ENCODE data around the gene MPZL2. TPM values are rescaled to one million over a fixed set of nuclear protein-coding genes. Genes with fewer than 3 reads are reported as not detected.

The MPZL2 gene
- total RNA-seq, 1 donor from 2014 or later = 0.95 TPM

DNA sequence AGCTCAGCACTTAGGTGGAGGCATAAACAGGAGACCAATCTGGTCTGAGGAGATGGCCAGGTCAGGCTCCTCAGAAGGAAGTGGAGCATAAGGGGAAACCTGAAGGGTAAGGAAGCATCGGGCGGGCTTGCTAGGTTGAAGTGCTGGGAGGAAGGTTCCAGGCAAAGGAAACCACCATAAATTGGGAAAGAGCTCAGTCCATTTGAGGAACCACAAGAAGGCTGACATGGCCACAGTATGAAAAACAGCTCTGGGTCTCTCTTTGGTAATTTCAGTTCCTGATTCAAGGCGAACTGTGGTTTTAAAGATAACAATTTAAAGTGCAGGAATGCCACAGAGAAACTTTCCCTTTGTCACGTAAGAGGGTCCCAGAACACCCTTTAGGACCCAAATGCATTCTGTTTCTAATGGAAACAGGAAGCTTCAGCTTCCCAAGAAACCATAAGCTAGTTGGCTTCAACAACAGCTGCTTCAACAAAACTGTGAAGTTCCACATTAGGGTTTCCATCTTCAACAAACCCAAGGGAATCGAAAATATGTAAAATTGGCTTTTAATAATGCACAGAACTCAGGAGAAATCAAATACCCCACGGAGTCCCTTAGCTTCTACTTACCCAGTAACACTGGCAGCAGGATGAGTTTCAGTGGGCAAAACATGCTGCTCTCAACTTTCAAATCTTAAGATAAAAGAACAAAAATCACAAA lies 49.7 kb downstream of the MPZL2 start:
- Mint-ChIP-seq H3K27me3 (ENCODE audit: low read depth, unreplicated experiment) (peaks cover 22% of the 10 kb centered on the region), H3K4me1 (ENCODE audit: low read depth, unreplicated experiment) (peaks cover 3% of the 10 kb centered on the region), H3K4me3 (ENCODE audit: unreplicated experiment) (no peak overlapping the region), H3K36me3 (ENCODE audit: low read depth, unreplicated experiment) (no peaks in the 10 kb centered on the region), H3K27ac (ENCODE audit: unreplicated experiment) (no peak overlapping the region), H3K9me3 (ENCODE audit: unreplicated experiment) (no peaks in the 10 kb centered on the region)
- Histone ChIP-seq H3K79me2 (ENCODE audit: insufficient read depth, low read length) (no peaks in the 10 kb centered on the region), H3K27me3 (ENCODE audit: insufficient read depth, low read length) (peaks cover 38% of the 10 kb centered on the region), H3K4me2 (ENCODE audit: low read length) (no peak overlapping the region), H3K9ac (ENCODE audit: low read length) (no peak overlapping the region), H3K4me1 (ENCODE audit: insufficient read depth, low read length) (no peaks in the 10 kb centered on the region), H3K9me3 (ENCODE audit: insufficient read depth, low read depth, low read length) (no peaks in the 10 kb centered on the region), H2AFZ (ENCODE audit: low read depth, low read length) (no peak overlapping the region), H3K27ac (ENCODE audit: low read depth, low read length) (no peak overlapping the region), H4K20me1 (ENCODE audit: insufficient read depth, low read length) (no peaks in the 10 kb centered on the region), H3K4me3 (ENCODE audit: insufficient read depth, low read depth, low read length) (no peak overlapping the region), H3K36me3 (ENCODE audit: insufficient read depth, low read length) (no peaks in the 10 kb centered on the region)
- DNase-seq (ENCODE audit: low read depth) (no peak), FAIRE-seq (no peak)
- TF ChIP-seq, protein P1, sequence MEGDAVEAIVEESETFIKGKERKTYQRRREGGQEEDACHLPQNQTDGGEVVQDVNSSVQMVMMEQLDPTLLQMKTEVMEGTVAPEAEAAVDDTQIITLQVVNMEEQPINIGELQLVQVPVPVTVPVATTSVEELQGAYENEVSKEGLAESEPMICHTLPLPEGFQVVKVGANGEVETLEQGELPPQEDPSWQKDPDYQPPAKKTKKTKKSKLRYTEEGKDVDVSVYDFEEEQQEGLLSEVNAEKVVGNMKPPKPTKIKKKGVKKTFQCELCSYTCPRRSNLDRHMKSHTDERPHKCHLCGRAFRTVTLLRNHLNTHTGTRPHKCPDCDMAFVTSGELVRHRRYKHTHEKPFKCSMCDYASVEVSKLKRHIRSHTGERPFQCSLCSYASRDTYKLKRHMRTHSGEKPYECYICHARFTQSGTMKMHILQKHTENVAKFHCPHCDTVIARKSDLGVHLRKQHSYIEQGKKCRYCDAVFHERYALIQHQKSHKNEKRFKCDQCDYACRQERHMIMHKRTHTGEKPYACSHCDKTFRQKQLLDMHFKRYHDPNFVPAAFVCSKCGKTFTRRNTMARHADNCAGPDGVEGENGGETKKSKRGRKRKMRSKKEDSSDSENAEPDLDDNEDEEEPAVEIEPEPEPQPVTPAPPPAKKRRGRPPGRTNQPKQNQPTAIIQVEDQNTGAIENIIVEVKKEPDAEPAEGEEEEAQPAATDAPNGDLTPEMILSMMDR (IDR thresholded peaks at IDR 0.05; ENCODE audit: insufficient read depth, low read depth, low read length) = no peak
- no peak for TF ChIP-seq EZH2 (IDR thresholded peaks at IDR 0.05; ENCODE audit: insufficient read depth, low read length)

- Mint-ChIP-seq H3K4me1 (ENCODE audit: low read depth, unreplicated experiment) (peaks cover 3% of the 10 kb centered on the region), H3K27ac (ENCODE audit: unreplicated experiment) (no peak overlapping the region), H3K9me3 (ENCODE audit: unreplicated experiment) (no peaks in the 10 kb centered on the region), H3K4me3 (ENCODE audit: unreplicated experiment) (no peak overlapping the region), H3K27me3 (ENCODE audit: low read depth, unreplicated experiment) (peaks cover 22% of the 10 kb centered on the region), H3K36me3 (ENCODE audit: low read depth, unreplicated experiment) (no peaks in the 10 kb centered on the region)
- Histone ChIP-seq H2AFZ (ENCODE audit: low read depth, low read length) (no peak overlapping the region), H3K4me1 (ENCODE audit: insufficient read depth, low read length) (no peaks in the 10 kb centered on the region), H3K9ac (ENCODE audit: low read length) (no peak overlapping the region), H4K20me1 (ENCODE audit: insufficient read depth, low read length) (no peaks in the 10 kb centered on the region), H3K9me3 (ENCODE audit: insufficient read depth, low read depth, low read length) (no peaks in the 10 kb centered on the region), H3K36me3 (ENCODE audit: insufficient read depth, low read length) (no peaks in the 10 kb centered on the region), H3K4me3 (ENCODE audit: insufficient read depth, low read depth, low read length) (no peak overlapping the region), H3K79me2 (ENCODE audit: insufficient read depth, low read length) (no peaks in the 10 kb centered on the region), H3K27me3 (ENCODE audit: insufficient read depth, low read length) (peaks cover 42% of the 10 kb centered on the region), H3K4me2 (ENCODE audit: low read length) (no peak overlapping the region), H3K27ac (ENCODE audit: low read depth, low read length) (no peak overlapping the region)
- FAIRE-seq (no peak), DNase-seq (ENCODE audit: low read depth) (no peak)
- TF ChIP-seq EZH2 (IDR thresholded peaks at IDR 0.05; ENCODE audit: insufficient read depth, low read length) = no peak
- TF ChIP-seq, protein P1 (IDR thresholded peaks at IDR 0.05; ENCODE audit: insufficient read depth, low read depth, low read length) = no peak
These were observed 50.3 kb downstream of the MPZL2 start for GRCh38 chr11:118213781-118214180.

- Mint-ChIP-seq H3K27me3 (ENCODE audit: low read depth, unreplicated experiment) (peaks cover 21% of the 10 kb centered on the region), H3K9me3 (ENCODE audit: unreplicated experiment) (no peaks in the 10 kb centered on the region), H3K4me1 (ENCODE audit: low read depth, unreplicated experiment) (peaks cover 3% of the 10 kb centered on the region), H3K4me3 (ENCODE audit: unreplicated experiment) (no peak overlapping the region), H3K27ac (ENCODE audit: unreplicated experiment) (no peak overlapping the region), H3K36me3 (ENCODE audit: low read depth, unreplicated experiment) (no peaks in the 10 kb centered on the region)
- Histone ChIP-seq H3K27me3 (ENCODE audit: insufficient read depth, low read length) (peaks cover 42% of the 10 kb centered on the region), H3K4me1 (ENCODE audit: insufficient read depth, low read length) (no peaks in the 10 kb centered on the region), H3K4me3 (ENCODE audit: insufficient read depth, low read depth, low read length) (no peak overlapping the region), H3K27ac (ENCODE audit: low read depth, low read length) (no peak overlapping the region), H3K9me3 (ENCODE audit: insufficient read depth, low read depth, low read length) (no peaks in the 10 kb centered on the region), H4K20me1 (ENCODE audit: insufficient read depth, low read length) (no peaks in the 10 kb centered on the region), H3K36me3 (ENCODE audit: insufficient read depth, low read length) (no peaks in the 10 kb centered on the region), H3K79me2 (ENCODE audit: insufficient read depth, low read length) (no peaks in the 10 kb centered on the region), H3K9ac (ENCODE audit: low read length) (no peak overlapping the region), H2AFZ (ENCODE audit: low read depth, low read length) (no peak overlapping the region), H3K4me2 (ENCODE audit: low read length) (no peak overlapping the region)
- DNase-seq (ENCODE audit: low read depth) (no peak), FAIRE-seq (no peak)
- no peak for TF ChIP-seq EZH2 (IDR thresholded peaks at IDR 0.05; ENCODE audit: insufficient read depth, low read length)
- TF ChIP-seq, protein P1 (IDR thresholded peaks at IDR 0.05; ENCODE audit: insufficient read depth, low read depth, low read length) = no peak
These were observed 50.9 kb downstream of the MPZL2 start for GRCh38 chr11:118213201-118213600.
